ENCODE data around the gene DMWD. TPM values are rescaled to one million over a fixed set of nuclear protein-coding genes. Genes with fewer than 3 reads are reported as not detected.

Gene DMWD
- total RNA-seq, 1 experiment from 2014 or later: 64.6 TPM

- in situ Hi-C loops (cut with HindIII; ENCODE audit: low pct_unique_long_range_greater_than_20kb, low sequenced_read_pairs): no loop called here
- DNase-seq (ENCODE audit: low read depth, low spot score): no peak
- no peak for ATAC-seq
- Histone ChIP-seq H3K27ac (ENCODE audit: low read length) (no peak overlapping the region), H3K4me1 (ENCODE audit: control insufficient read depth, insufficient read depth, low read length) (no peaks in the 10 kb centered on the region; the same call in 1 of the 2 replicates), H3K27me3 (ENCODE audit: control insufficient read depth, insufficient read depth, low read length) (no peaks in the 10 kb centered on the region), H3K4me3 (ENCODE audit: low read depth in 2 of 2, low read length in 2 of 2) (no peak overlapping the region), H3K36me3 (ENCODE audit: control insufficient read depth, insufficient read depth, low read length) (no peaks in the 10 kb centered on the region), H3K9me3 (ENCODE audit: control insufficient read depth, insufficient read depth, low read depth, low read length) (no peaks in the 10 kb centered on the region)
- TF ChIP-seq CTCF (IDR thresholded peaks at IDR 0.05) (no peak), REST (IDR thresholded peaks at IDR 0.05; ENCODE audit: insufficient read depth in 1 of 2, low read depth in 2 of 2, low read length in 1 of 2) (no peak), SIN3A (IDR thresholded peaks at IDR 0.05; ENCODE audit: borderline replicate concordance, insufficient read depth, low read depth, low read length) (no peak), POLR2AphosphoS5 (IDR thresholded peaks at IDR 0.05; ENCODE audit: low read depth, low read length) (no peak), TCF7L2 (IDR thresholded peaks at IDR 0.05; ENCODE audit: low read depth, low read length) (no peak)
- intact Hi-C loops (cut with micrococcal nuclease; ENCODE audit: unreplicated experiment): no loop called here
- CTCF ChIA-PET: no interaction called here
- POLR2A ChIA-PET: no interaction called here
- BruUV-seq (replicated peaks): no TSS peak
These were observed 32.6 kb upstream of the DMWD start for GRCh38 chr19:45825263-45825605.

DNA sequence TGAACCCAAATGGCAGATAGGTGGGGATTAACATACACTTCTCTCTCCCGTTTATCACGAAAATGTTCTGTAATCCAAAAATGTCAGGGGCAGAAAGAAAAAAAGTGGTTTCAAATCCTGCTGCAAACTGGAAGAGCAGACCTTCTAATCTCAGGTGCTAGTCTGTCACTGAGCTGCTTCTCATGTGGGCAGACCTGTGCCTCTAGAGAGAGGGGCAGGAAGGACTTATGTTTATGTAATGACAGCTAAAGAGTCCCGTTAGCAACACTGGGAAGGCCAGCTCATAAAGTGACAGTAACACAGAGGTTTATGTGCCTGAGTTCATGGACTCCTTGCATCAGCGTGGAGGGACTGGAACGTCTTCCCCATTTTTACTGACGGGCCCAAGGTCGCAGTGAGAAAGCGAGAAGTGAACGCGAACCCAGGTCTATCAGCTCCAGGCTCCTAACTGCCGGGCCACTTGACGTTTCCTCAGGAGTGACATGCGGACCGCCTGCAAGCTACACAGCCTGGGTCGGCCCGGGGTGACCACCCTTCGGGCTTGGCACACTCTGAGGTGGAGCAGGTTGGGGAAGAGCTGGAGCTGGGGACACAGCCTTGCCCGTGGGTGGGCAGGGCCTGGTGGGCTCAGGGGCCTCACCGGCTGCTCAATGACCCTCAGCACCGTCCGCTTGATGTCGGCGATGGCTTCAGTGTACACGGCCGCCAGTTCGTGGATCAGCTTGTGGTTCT lies 32.1 kb upstream of the DMWD start:
- ATAC-seq: no peak
- Histone ChIP-seq H3K36me3 (ENCODE audit: control insufficient read depth, insufficient read depth, low read length) (no peaks in the 10 kb centered on the region), H3K27ac (ENCODE audit: low read length) (no peak overlapping the region), H3K4me1 (ENCODE audit: control insufficient read depth, insufficient read depth, low read length) (no peaks in the 10 kb centered on the region; the same call in 1 of the 2 replicates), H3K27me3 (ENCODE audit: control insufficient read depth, insufficient read depth, low read length) (no peaks in the 10 kb centered on the region), H3K4me3 (ENCODE audit: low read depth in 2 of 2, low read length in 2 of 2) (no peak overlapping the region), H3K9me3 (ENCODE audit: control insufficient read depth, insufficient read depth, low read depth, low read length) (no peaks in the 10 kb centered on the region)
- CTCF ChIA-PET: no interaction called here
- DNase-seq (ENCODE audit: low read depth, low spot score): no peak
- in situ Hi-C loops (cut with HindIII; ENCODE audit: low pct_unique_long_range_greater_than_20kb, low sequenced_read_pairs) (no loop called here), intact Hi-C loops (cut with micrococcal nuclease; ENCODE audit: unreplicated experiment) (no loop called here)
- POLR2A ChIA-PET: no interaction called here
- no TSS peak for BruUV-seq (replicated peaks)
- TF ChIP-seq CTCF (IDR thresholded peaks at IDR 0.05): no peak
- TF ChIP-seq POLR2AphosphoS5 (IDR thresholded peaks at IDR 0.05; ENCODE audit: low read depth, low read length): no peak
- TF ChIP-seq SIN3A (IDR thresholded peaks at IDR 0.05; ENCODE audit: borderline replicate concordance, insufficient read depth, low read depth, low read length): no peak
- no peak for TF ChIP-seq REST (IDR thresholded peaks at IDR 0.05; ENCODE audit: insufficient read depth in 1 of 2, low read depth in 2 of 2, low read length in 1 of 2)
- no peak for TF ChIP-seq TCF7L2 (IDR thresholded peaks at IDR 0.05; ENCODE audit: low read depth, low read length)
